Endothelial cell of umbilical vein (primary cell): Measurements from ENCODE around the gene PNPLA2. TPM values are rescaled to one million over a fixed set of nuclear protein-coding genes. Genes with fewer than 3 reads are reported as not detected.

Source experiments
- BruUV-seq: library from RNA; stranded (reverse); fragments of 400-500 nt; replicated peaks from 2 replicates; lab custom pipeline; 2021; lab: Mats Ljungman, UMichigan
- CTCF ChIA-PET: fragments of 300-600, 350-600 bp; sonication (Branson Sonifier 250); formaldehyde crosslinking; loops from one replicate; lab custom pipeline; 2021; ENCODE audit warnings: antibody characterized with exemption, inconsistent platforms; lab: Charles Lee
- POLR2A ChIA-PET: fragments of 300-600, 350-600 bp; sonication (Branson Sonifier 250); formaldehyde crosslinking; loops from one replicate; lab custom pipeline; 2021; ENCODE audit warnings: antibody characterized with exemption, inconsistent platforms; lab: Charles Lee
- DNase-seq: peaks from one replicate; pipeline ENCODE4 v3.0.0-alpha.2; 2011; ENCODE audit warnings: low read depth, low spot score
- FAIRE-seq: peaks from 2 replicates; lab custom pipeline; 2011; peaks lifted over from hg19 to GRCh38; lab: Jason Lieb, UNC
- H2AFZ ChIP-seq: 2 replicates; pipeline ENCODE4 v1.6.0; 2012; ENCODE audit warnings: low read depth, low read length, control low read depth, inconsistent platforms
- H3K27ac ChIP-seq: 2 replicates; pipeline ENCODE4 v1.5.1; 2011; ENCODE audit warnings: low read depth, mild to moderate bottlenecking, control low read depth, low read length, moderate library complexity; ENCODE audit not compliant: insufficient read depth
- H3K27me3 ChIP-seq, 2 experiments: 2 replicates each; pipeline versions ENCODE4 v1.6.0 to v1.6.1; 2011; ENCODE audit warnings: low read length in 2 of 2, mixed read lengths in 1 of 2; ENCODE audit not compliant: control insufficient read depth in 2 of 2, insufficient read depth in 2 of 2
- H3K36me3 ChIP-seq, 2 experiments: 2 replicates in 1 of 2; 3 replicates in 1 of 2; pipeline ENCODE4 v1.5.1; 2011; ENCODE audit warnings: low read length in 2 of 2, mild to moderate bottlenecking in 1 of 2, moderate library complexity in 1 of 2; ENCODE audit not compliant: control insufficient read depth in 2 of 2, insufficient read depth in 2 of 2; ENCODE audit errors: extremely low read depth in 1 of 2
- H3K4me1 ChIP-seq: 3 replicates; pipeline ENCODE4 v1.5.1; 2011; ENCODE audit warnings: mild to moderate bottlenecking, low read length; ENCODE audit not compliant: control insufficient read depth, insufficient read depth; ENCODE audit errors: extremely low read depth
- H3K4me2 ChIP-seq: 2 replicates; pipeline ENCODE4 v1.6.1; 2011; ENCODE audit warnings: low read length, control low read depth, mixed read lengths; ENCODE audit not compliant: insufficient read depth
- H3K4me3 ChIP-seq, 3 experiments: fragments of 200-600 bp in 1 of 3; sonication (generic), shearing (Covaris generic) in 1 of 3; replicated peaks in 1 of 3; 2 replicates each; pipeline ENCODE4 v1.5.1; 2011 to 2016; ENCODE audit warnings: control low read depth in 3 of 3, low read length in 3 of 3, mild to moderate bottlenecking in 2 of 3, inconsistent platforms in 1 of 3, low read depth in 1 of 3, moderate library complexity in 1 of 3; ENCODE audit not compliant: insufficient read depth in 1 of 3
- H3K79me2 ChIP-seq: 2 replicates; pipeline ENCODE4 v1.6.0; 2012; ENCODE audit warnings: low read length, inconsistent platforms; ENCODE audit not compliant: control insufficient read depth, insufficient read depth
- H3K9ac ChIP-seq: replicated peaks from 2 replicates; pipeline ENCODE3; 2011; ENCODE audit warnings: low read length, control low read depth; ENCODE audit not compliant: insufficient read depth; ENCODE audit errors: extremely low read depth
- H3K9me1 ChIP-seq: replicated peaks from 3 replicates; pipeline ENCODE4 v1.6.0; 2011; ENCODE audit warnings: mild to moderate bottlenecking, low read length; ENCODE audit not compliant: control insufficient read depth, insufficient read depth; ENCODE audit errors: extremely low read depth
- H3K9me3 ChIP-seq: replicated peaks from 2 replicates; pipeline ENCODE4 v1.5.1; 2012; ENCODE audit warnings: low read length, inconsistent platforms; ENCODE audit not compliant: control insufficient read depth, insufficient read depth
- H4K20me1 ChIP-seq: replicated peaks from 2 replicates; pipeline ENCODE3; 2011; ENCODE audit warnings: mild to moderate bottlenecking, low read length; ENCODE audit not compliant: control insufficient read depth, insufficient read depth; ENCODE audit errors: extremely low read depth
- JUN ChIP-seq: IDR thresholded peaks from 2 replicates; pipeline ENCODE4 v1.6.1; 2011; ENCODE audit warnings: borderline replicate concordance, low read depth; ENCODE audit not compliant: insufficient read length, insufficient read depth
- MYC ChIP-seq: IDR thresholded peaks from one replicate; pipeline ENCODE4 v1.6.1; 2011; ENCODE audit warnings: mild to moderate bottlenecking, low read depth, low read length
- POLR2A ChIP-seq: IDR thresholded peaks from 2 replicates; pipeline ENCODE4 v1.6.1; 2012; ENCODE audit warnings: low read depth, mild to moderate bottlenecking, control low read depth, low read length
- POLR2AphosphoS5 ChIP-seq: IDR thresholded peaks from 2 replicates; pipeline ENCODE4 v1.6.1; 2012; ENCODE audit warnings: low read depth, mild to moderate bottlenecking, control low read depth, low read length, moderate library complexity; ENCODE audit not compliant: insufficient read depth
- dilution Hi-C: fragments of 300-500 bp; cut with MboI; formaldehyde crosslinking; loops from one replicate; pipeline ENCODE4 v1.15.0; 2019; ENCODE audit warnings: low sequenced_read_pairs; ENCODE audit not compliant: extremely low pct_ligation_motif_present
- intact Hi-C: fragments of 100-400 bp; cut with micrococcal nuclease; formaldehyde crosslinking; loops from one replicate; pipeline ENCODE4 v1.10.0; 2022
- polyA plus RNA-seq, 4 experiments: library from polyadenylated mRNA; depleted of rRNA in 3 of 4; stranded (reverse) in 3 of 4; unstranded in 1 of 4; fragments of >200 nt; gene quantifications; 2 replicates each; pipeline versions ENCODE4 v1.2.1 to v1.2.3, GENCODE V29; 2011 to 2012; ENCODE audit warnings: missing spikeins in 1 of 4
- total RNA-seq: library from RNA; stranded (reverse); gene quantifications from 2 replicates; pipeline ENCODE4 v1.2.3, GENCODE V29; 2021
- TF ChIP-seq, protein P1 (sequence below): IDR thresholded peaks from 2 replicates; pipeline ENCODE4 v1.6.1; 2011; ENCODE audit not compliant: insufficient read depth, insufficient read length
- TF ChIP-seq, protein P2 (sequence below), 2 donors: IDR thresholded peaks; 1 replicate in 1 of 2; 2 replicates in 1 of 2; pipeline ENCODE4 v1.5.1; 2011; ENCODE audit warnings: low read length in 2 of 2, mild to moderate bottlenecking in 2 of 2, moderate library complexity in 2 of 2, control low read depth in 1 of 2, inconsistent platforms in 1 of 2, low read depth in 1 of 2; ENCODE audit not compliant: insufficient read depth in 1 of 2; ENCODE audit errors: extremely low read depth in 1 of 2

Gene PNPLA2
- total and polyA plus RNA-seq, 2 donors (not counting 3 experiments of a cell fraction or from before 2014, with no cell fraction given), result 73.1 to 75.6 TPM

DNA sequence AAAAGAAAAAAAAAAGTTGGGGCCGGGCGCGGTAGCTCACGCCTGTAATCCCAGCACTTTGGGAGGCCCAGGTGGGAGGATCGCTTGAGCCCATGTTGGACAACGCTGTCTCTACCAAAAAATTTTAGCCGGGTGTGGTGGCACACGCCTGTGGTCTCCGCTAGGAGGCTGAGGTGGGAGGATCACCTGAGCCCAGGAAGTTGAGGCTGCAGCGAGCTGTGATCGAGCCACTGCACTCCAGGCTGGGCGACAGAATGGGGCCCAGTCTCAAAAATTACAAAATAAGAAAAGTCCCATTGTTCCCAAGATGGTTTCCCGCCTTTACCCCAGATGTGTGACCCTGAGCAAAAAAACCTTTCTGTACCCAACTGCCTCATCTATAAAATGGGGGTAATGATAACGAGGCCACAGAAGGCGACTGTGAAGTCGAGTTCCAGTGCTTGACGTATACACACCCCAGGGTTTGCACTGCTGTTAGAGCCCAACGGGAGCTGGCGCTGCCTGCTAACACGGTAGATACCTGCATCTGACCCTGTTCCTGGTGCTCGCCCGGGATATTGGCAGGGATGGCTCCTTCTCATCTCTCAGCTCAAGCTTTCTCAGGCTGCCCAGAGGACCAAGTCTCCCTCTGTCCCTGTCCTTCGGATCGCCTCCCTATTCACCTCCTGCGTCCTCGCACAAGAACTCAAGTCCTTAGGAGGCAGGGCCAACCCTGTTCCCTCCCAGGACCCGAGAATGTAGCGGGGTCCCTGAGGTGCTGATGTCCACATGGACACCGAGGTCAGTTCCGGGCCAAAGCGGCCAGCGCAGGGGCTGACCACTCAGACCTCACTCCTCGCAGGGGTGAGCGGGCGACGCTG is 10.1 kb upstream of the PNPLA2 start:
- H3K27ac ChIP-seq, result peak overlapping the region; percentile 97
- H3K27me3 ChIP-seq, result no peaks in the 10 kb centered on the region
- peak overlapping the region; percentile 96 for H3K4me2 ChIP-seq
- DNase-seq, result no peak
- H2AFZ ChIP-seq, result peak overlapping the region; percentile 77
- ChIA-PET POLR2A (interaction anchor here (0.9 to 1.8 kb wide), 4 partner anchors 11 to 34 kb away, joined by 3 to 23 read pairs (median 6); partner anchors contain the start of genes PNPLA2 and TSPAN4), CTCF (interaction anchor here (1.0 to 1.2 kb wide), 3 partner anchors 10 to 25 kb away, joined by 3 to 6 read pairs (median 4); partner anchors contain the start of genes PNPLA2 and SLC25A22)
- dilution Hi-C loops, result no loop called here
- H3K9me3 ChIP-seq, result no peaks in the 10 kb centered on the region
- BruUV-seq, result TSS peak; percentile 73
- H3K9ac ChIP-seq, result peak overlapping the region; percentile 97
- peaks cover 41% of the 10 kb centered on the region for H3K79me2 ChIP-seq
- no peaks in the 10 kb centered on the region for H3K9me1 ChIP-seq
- intact Hi-C loops, result loop anchor here (1.0 kb wide), 3 partner anchors 11 to 36 kb away; no protein-coding TSS in a partner anchor
- no peak for FAIRE-seq
- peaks cover 5 to 22% of the 10 kb centered on the region in 2 experiments for H3K36me3 ChIP-seq
- peak overlapping the region; percentile 77 to 90 (median 80) for H3K4me3 ChIP-seq
- TF ChIP-seq, protein P1, sequence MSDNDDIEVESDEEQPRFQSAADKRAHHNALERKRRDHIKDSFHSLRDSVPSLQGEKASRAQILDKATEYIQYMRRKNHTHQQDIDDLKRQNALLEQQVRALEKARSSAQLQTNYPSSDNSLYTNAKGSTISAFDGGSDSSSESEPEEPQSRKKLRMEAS, result no peak
- TF ChIP-seq POLR2A (peak; percentile 16), POLR2AphosphoS5 (no peak), MYC (no peak), JUN (no peak)
- TF ChIP-seq, protein P2, sequence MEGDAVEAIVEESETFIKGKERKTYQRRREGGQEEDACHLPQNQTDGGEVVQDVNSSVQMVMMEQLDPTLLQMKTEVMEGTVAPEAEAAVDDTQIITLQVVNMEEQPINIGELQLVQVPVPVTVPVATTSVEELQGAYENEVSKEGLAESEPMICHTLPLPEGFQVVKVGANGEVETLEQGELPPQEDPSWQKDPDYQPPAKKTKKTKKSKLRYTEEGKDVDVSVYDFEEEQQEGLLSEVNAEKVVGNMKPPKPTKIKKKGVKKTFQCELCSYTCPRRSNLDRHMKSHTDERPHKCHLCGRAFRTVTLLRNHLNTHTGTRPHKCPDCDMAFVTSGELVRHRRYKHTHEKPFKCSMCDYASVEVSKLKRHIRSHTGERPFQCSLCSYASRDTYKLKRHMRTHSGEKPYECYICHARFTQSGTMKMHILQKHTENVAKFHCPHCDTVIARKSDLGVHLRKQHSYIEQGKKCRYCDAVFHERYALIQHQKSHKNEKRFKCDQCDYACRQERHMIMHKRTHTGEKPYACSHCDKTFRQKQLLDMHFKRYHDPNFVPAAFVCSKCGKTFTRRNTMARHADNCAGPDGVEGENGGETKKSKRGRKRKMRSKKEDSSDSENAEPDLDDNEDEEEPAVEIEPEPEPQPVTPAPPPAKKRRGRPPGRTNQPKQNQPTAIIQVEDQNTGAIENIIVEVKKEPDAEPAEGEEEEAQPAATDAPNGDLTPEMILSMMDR (IDR thresholded peaks at IDR 0.05; ENCODE audit: extremely low read depth in 1 of 2, insufficient read depth in 1 of 2, low read depth in 1 of 2, low read length in 2 of 2), result no peak
- peaks cover 34% of the 10 kb centered on the region for H3K4me1 ChIP-seq
- no peaks in the 10 kb centered on the region for H4K20me1 ChIP-seq
